Measurements from ENCODE around the gene KIAA0930. TPM values are rescaled to one million over a fixed set of nuclear protein-coding genes. Genes with fewer than 3 reads are reported as not detected.

KIAA0930 gene
- total RNA-seq, 1 donor from 2014 or later: 73.9 TPM

- peak; percentile 17 for DNase-seq
These were observed 24.3 kb downstream of the KIAA0930 start for GRCh38 chr22:45216133-45217003.

GRCh38 chr22:45212992-45213751 is 27.5 kb downstream of the KIAA0930 start:
- DNase-seq: no peak

GRCh38 chr22:45212306-45212709 is 28.4 kb downstream of the KIAA0930 start:
- DNase-seq: peak; percentile 83

GRCh38 chr22:45211848-45212247 is 28.8 kb downstream of the KIAA0930 start:
- DNase-seq: no peak

GRCh38 chr22:45211435-45211834 is 29.3 kb downstream of the KIAA0930 start:
- no peak for DNase-seq

- no peak for DNase-seq
These were observed 29.7 kb downstream of the KIAA0930 start for GRCh38 chr22:45210991-45211390.

GRCh38 chr22:45210577-45210976 is 30.1 kb downstream of the KIAA0930 start:
- DNase-seq: no peak

- DNase-seq: no peak
These were observed 30.5 kb downstream of the KIAA0930 start for GRCh38 chr22:45210174-45210573.

GRCh38 chr22:45208993-45209838 is 31.5 kb downstream of the KIAA0930 start:
- DNase-seq: peak; percentile 51

GRCh38 chr22:45208696-45208992 is 32.0 kb downstream of the KIAA0930 start:
- no peak for DNase-seq

GRCh38 chr22:45207981-45208664 is 32.6 kb downstream of the KIAA0930 start:
- DNase-seq: peak; percentile 32

- no peak for DNase-seq
These were observed 33.2 kb downstream of the KIAA0930 start for GRCh38 chr22:45207533-45207932.

GRCh38 chr22:45206233-45206632 is 34.5 kb downstream of the KIAA0930 start:
- no peak for DNase-seq

- DNase-seq: no peak
These were observed 35.3 kb downstream of the KIAA0930 start for GRCh38 chr22:45205276-45205925.

- DNase-seq: no peak
These were observed 35.9 kb downstream of the KIAA0930 start for GRCh38 chr22:45204819-45205218.

- DNase-seq: no peak
These were observed 36.5 kb downstream of the KIAA0930 start for GRCh38 chr22:45204241-45204640.

GRCh38 chr22:45203150-45203951 is 37.3 kb downstream of the KIAA0930 start:
- DNase-seq: no peak

- no peak for DNase-seq
These were observed 38.2 kb downstream of the KIAA0930 start for GRCh38 chr22:45202333-45203149.

- DNase-seq: no peak
These were observed 38.9 kb downstream of the KIAA0930 start for GRCh38 chr22:45201678-45202332.

Data from dermis blood vessel endothelial cell (primary cell).